Medulla oblongata (tissue), 1 donor: ENCODE results near the gene THY1.
"Not testable (repeated sequence)": the region's sequence is repeated elsewhere in the genome, so short reads cannot be mapped to it uniquely, and the experiment has no call there.

ENCODE experiments used
- DNase-seq: peaks from one replicate; pipeline ENCODE4 v3.0.0-alpha.2; 2015; ENCODE audit errors: extremely low spot score

The THY1 gene

DNA sequence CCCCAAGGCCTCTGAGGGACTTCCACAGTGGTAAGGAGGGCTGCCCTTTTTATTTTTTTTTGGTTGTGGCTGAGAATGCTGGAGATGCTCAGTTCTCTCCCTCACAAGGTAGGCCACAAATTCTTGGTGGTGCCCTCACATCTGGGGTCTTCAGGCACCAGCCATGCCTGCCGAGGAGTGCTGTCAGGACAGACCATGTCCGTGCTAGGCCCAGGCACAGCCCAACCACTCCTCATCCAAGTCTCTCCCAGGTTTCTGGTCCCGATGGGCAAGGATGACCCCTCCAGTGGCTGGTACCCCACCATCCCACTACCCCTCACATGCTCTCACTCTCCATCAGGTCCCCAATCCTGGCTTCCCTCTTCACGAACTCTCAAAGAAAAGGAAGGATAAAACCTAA, 4.2 kb downstream of the THY1 start:
- no peak for DNase-seq

DNA sequence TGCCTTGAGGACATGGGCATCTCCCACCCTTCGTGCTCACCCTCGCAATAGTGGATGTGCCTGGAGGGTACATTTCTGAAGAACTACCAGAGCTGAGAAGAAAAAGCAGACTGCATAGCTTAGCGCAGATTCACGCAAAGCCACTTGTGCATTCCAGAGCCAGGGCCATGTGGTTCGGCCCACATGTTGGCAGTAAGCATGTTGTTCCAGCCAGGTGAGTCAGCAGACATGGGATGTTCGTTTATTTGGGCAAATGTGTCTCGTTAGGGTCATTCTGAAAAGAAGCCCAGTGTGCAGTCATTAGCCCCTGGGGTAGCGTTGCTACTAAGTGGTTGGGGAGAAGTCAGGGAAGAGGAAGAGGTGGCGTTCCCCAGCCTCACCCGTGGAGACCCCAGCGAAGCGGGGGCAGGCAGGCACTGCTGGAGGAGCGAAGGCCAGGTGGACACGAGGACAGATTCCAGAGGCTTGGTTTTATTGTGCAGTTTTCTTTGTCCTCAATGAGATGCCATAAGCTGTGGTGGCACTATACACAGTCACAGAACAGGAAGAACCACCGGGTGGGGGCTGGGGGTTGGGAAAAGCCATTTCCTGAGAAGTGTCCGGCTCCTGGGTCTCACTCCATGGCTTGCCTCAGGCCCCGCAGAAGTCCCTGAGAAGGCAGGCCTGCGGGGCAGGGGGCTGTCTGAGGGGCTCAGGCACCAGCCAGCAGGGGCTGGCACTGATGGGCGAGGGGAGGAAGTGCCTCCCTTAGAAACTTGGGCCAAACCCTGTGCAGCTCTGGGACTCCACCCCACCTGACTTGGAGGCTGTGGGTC, 5.0 kb downstream of the THY1 start:
- no peak for DNase-seq

DNA sequence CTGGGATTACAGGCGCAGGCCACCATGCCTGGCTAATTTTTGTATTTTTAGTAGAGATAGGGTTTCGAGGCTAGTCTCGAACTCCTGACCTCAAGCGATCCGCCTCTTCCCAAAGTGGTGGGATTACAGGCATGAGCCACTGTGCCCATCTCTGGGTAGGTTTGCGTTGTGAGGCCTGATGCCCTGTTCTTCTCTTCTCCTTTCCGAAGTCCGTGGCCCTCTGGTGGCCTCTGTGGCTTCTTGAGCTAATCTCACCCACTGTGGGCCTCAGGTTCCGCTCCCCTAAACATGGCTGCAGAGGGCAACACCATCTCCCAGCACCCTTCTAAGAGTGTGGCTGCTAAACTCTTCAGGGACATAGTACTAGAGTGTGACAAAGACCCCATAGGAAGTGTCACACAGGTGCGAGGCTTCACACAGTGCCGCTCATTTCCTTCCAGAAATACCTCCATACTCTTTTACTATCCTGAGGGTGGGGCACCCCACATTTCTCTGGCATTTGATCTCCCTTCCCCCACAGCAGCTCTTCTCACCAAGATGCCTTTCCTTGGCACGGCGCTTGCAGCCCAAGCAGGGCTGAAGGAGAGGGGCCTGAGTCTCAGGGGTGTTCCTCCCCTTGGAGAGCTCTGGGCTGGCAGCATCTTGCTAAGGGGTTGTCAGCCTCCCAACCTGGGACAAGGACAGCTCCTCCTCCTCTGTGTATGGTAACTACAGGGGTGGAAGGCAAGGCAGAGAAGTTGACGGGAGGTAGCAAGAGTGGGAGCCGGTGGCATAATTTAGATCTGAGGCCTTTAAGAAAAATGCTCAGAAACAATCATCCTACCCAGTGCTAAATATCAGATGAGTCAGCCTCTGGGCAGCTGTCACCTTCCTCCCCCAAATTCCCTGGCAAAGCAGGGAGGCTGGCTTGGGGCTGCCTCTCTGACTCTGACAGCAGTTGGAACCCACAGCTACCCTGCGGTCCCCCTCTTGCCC, 6.1 kb downstream of the THY1 start:
- no peak for DNase-seq

DNA sequence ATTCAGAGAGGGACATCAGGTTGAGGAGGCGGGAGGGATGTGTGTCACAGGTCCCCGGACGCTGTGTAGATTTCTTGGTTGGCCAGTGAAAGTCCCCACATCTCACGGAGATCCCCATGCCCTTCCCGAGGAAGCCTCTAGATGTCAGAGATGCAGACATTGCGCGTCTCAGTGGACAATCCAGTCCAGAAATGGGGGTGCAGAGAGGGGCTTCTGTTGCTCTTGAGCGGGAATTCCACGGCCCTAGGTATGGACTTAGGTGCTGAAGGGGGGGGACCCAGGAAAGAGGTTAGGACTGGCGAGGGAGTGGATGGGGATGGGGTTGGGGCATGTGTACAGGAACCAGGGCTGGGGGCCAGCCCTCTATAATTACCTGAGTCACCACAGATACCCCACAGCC, 7.0 kb downstream of the THY1 start:
- DNase-seq: no peak

DNA sequence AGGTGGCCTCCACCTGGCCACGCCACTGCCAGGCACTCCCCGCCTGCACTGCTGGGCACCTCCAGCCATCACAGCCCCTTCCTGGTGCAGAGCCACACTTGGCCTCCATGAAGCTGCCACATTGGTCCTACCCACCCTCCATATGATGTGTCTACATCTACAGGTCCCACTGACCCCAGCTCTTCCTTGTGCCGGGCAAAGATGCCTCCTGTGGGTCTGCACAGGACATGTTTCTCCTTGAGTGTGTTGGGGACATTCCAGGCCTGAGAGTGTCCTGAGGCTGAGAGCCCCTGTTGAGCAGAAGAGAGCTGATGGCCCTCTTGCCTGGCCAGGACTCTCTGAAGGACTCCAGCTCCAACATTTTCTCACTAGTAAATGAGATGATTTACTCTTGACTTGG, 7.5 kb downstream of the THY1 start:
- no peak for DNase-seq

DNA sequence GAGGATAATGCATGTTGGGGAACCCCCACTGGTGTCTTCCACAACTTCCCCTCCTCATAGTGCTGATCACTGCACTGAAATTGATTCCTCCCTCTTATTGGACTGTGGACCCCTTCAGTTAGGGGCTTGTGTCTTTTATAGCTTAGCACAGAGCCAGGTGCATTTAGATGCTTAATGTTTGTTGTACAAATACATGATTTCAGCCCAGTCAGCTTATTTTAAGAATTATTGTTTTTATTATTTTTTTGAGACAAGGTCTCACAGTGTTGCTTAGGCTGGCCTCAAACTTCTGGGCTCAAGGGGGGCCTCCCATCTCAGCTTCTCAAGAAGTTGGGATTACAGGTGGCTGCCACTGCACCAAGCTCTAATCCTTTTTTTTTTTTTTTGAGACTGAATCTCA, 8.2 kb downstream of the THY1 start:
- no peak for DNase-seq

DNA sequence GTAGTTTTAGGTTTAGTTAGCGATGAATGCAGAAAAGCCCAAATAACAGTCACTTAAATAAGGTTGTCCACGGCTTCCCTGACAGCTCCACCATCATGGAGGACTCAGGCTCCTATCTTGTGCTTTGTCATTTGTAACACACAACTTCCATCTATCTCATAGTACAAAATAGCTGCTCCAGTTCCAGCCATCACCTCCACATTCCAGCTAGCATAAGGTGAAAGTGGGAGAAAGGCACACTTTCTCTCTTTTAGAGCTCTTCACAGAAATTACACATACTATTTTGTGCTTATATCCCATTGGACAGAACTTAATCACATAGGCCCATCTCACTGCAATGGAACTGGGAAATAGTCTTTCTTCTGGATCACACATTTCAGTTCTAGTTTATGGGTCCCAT, 8.7 kb downstream of the THY1 start:
- DNase-seq: no peak

DNA sequence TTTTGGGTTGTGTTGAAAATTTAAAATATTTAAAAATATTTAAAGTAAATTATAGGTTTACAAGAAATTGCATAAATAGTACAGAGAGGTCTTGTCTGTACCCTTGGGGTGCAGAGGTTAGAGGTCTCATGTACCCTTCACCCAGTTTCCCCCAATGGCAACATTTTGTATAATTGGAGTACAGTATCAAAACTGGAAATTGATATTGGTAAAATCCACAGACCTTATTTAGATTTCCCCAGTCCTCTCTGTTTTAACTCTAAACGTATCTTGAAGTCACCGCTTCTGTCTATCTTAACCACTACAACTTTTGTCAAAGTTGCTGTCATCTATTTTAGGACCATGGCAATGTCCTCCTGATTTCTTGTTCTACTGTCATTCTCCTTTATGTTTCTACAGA, 10.9 kb downstream of the THY1 start:
- no peak for DNase-seq

DNA sequence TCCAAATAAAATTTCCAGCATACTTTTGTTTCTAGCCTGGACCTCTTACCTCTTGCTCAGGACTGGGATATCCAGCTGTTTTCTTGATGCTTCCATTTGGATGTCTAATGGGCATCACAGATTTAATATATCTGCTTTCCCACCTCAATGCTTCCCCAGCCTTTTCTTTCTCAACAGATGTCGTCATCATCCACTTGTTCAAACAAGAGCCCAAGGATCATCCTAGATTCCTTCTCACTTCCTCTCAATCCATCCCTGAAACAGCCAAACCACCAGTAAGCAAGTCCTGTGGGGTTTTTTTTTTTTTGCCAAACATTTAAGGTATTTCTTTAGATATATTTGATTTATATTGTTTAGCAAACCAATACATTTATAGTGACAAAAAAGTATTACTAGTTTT, 12.5 kb downstream of the THY1 start:
- DNase-seq: no peak

DNA sequence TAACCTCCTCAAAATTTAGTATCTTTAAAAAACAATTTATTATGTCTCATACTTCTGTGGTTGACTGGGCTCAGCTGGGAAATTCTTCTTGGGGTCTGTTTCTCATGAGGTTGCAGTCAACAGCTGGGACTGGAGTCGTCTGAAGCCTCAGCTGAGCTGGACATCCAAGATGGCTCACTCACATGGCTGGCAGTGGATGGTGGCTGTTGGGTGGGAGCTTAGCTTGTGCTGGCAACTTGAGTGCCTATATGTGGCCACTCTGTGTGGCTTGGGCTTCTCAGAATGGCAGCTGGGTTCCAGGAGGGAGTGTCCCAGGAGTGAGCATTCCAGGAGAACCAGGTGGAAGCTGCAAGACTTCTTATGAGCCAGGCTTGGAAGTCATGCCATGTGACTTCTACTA, 13.2 kb downstream of the THY1 start:
- DNase-seq: no peak

DNA sequence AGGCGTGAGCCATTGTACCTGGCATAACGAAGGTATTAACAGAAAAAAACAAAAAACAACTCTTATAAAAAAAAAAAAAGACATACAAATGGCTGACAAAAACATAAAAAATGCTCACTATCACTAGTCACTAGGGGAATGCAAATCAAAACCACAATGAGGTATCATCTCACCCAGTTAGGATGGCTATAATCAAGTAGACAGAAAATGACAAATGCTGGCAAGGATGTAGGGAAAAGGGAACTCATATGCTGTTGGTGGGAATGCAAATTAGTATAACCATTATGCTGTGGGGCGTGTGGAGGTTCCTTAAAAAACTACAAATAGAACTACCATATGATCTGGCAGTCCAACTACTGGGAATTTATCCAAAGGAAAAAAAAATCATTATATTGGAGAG, 17.0 kb downstream of the THY1 start:
- DNase-seq: no peak

DNA sequence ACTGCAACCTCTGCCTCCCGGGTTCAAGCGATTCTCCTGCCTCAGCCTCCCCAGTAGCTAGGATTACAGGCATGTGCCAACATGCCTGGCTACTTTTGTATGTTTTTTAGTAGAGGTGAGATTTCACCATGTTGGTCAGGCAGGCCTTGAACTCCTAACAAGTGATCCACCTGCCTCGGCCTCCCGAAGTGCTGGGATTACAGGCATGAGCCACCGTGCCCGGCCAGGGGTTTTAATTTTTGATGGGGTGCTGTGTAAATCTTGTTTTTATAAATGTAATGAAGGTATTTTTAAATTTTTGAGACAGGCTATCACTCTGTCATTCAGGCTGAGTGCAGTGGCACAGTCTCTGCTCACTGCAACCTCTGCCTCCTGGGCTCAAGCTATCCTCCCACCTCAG, 17.5 kb downstream of the THY1 start:
- not testable (repeated sequence) for DNase-seq

DNA sequence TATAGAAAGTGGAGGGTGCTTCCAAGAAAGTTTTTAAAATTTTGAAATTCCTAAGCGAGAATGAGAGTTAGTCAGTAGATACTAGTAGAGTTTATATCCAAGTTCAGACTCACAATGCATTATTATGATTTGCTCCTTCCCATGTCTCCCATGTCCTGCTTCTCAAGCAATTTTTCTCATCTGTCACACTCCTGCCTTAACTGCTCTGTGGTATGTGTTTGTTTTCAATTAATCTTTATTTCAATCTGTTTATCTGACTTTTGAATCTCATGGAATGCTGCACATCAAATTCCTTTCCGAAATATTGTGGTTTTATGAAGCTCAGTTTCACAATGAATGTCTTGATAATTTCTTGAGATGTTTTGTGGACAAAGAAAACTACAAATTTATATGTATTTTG, 18.1 kb downstream of the THY1 start:
- no peak for DNase-seq

DNA sequence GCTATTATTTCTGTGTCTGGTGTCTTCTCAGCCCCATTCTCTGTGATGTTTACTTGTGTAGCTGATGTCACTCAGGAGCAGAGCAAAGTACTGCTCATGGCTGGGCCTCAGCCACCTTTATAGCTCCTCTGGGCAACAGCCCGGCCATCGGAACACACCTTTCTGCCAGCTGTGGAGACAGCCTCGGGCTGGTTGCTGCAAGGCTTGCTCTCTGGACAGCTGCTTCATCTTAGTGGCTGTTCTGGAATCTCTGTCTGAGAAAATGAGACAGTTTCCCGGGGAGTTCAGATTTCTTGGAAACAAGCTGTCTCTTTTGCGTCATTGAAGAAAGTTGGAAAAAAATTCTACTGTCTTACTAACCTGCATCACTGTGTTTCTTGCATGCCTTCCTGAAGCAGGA, 20.0 kb downstream of the THY1 start:
- DNase-seq: no peak

DNA sequence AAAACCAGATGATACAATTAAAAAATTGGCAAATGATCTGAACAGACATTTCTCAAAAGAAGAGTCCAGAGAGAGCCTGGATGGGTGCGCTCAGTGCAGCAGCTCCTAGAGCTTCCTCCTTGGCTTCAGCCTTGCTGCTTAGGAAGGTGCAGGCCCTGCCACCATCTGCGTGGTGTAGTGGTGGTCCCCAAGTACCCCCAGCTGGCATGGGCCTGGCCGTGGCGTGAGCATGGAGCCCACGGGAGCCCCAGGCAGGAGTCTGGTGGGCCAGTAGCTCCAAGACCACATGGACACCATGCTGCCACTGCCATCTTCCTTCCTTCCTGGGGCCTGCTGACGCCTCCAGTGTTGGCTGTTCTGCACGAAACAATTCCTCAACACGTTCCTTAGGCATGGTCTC, 20.5 kb downstream of the THY1 start:
- DNase-seq: no peak

DNA sequence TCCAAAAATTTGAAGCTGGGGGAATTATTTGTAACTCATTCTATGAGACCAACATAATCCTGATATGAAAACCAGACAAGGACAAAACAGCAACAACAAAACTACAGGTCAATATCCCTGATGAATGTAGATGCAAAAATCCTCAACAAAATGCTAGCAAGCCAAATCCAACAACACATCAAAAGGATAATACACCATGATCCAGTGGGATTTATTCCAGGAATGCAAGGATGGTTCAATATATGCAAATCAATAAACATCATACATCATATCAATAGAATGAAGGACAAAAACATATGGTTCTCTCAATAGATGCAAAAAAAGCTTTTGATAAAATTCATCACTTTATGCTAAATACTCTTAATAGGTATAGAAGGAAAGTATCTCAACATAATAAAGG, 22.1 kb downstream of the THY1 start:
- no peak for DNase-seq

DNA sequence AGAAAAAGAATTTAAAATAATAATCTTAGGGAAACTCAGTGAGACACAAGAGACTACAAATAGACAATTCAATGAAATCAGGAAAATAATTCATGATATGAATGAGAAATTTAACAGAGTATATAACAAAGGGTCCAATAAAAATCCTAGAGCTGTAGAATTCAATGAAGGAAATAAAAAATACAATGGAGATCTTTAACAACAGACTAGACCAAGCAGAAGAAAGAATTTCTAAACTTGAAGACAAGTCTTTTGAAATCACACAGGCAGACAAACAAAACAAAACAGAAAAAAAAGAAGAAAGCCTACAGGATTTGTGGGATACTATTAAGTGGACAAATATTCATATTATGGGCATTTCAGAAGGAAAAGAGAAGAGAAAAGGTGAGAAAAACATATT, 25.2 kb downstream of the THY1 start:
- no peak for DNase-seq

DNA sequence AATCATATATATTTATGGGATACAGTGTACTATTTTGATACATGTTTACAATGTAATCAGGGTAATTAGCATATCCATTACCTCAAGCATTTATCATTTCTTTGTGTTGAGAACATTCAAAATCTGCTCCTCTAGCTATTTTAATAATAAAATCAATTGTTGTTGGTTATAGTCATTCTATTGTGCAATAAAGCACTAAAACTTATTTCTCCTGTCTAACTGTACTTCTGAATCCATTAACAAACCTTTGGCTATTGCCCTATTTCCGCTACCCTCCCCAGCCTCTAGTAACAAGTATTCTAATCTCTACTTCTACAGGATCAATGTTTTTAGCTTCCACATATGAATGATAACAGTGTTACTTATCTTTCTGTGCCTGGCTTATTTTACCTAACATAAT, 26.1 kb downstream of the THY1 start:
- DNase-seq: no peak

DNA sequence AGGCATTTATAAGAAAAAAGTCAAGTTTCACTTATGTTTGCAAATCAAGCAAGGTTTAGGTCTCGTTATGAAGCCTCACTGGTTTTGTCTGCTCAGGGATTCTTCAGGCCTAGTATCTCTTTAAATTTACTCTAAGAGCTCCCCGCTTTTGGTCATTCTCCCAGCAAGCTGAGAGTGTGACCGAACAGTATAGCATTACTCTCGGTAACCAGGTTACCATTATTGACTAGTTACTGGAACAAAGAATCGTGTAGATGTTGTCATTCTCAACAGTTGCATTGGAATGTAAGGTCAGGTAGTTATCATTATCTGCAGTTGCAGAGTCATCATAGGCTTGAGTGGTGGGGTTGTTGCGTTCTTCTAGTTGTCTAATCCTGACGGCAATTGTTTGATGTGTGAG, 31.7 kb downstream of the THY1 start:
- no peak for DNase-seq

DNA sequence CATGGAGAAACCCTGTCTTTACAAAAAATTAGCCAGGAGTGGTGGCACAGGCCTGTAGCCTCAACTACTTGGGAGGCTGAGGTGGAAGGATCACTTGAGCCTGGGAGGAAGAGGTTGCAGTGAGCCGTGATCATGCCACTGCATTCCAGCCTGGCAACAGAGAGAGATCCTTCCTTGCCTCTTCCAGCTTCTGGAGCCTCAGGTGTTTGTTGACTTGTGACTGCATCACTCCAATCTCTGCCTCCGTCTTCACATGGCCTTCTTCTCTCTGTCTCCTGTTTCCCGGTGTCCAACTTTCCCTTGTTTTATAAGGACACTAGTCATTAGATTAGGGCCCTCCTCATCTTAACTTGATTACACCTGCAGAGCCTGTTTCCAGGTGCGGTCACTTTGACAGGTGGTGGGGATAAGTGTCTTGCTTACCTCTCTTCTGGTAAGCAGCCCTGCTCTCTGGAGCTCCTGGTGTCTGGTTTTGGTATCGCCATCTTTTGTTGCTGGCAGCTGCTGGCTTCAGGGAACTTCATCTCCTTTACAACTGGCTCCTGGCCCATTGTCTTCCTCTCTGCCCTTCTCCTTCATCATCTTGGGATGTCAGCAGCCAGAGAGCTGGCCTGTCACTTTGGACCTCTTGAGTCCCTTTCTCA, 33.2 kb downstream of the THY1 start:
- no peak for DNase-seq

DNA sequence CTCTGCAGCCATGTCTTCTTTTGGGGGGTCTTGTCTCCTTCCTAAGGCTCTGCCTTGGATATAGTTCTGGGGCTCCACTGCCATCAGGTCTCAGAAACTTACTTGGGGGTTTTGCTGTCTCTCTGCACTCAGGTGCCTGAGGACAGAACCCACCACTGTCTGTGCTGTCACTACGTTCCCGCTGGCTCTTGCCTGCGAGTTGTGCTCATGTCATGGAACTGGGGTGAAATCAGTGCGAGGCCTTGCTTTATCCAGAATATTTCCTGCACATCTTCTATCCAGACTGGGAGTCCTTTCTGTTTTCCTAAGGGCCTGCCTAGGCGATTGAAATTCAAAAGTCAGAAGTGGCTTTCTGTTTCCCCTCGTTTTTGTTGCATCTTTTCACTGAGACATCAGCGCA, 34.9 kb downstream of the THY1 start:
- DNase-seq: no peak

DNA sequence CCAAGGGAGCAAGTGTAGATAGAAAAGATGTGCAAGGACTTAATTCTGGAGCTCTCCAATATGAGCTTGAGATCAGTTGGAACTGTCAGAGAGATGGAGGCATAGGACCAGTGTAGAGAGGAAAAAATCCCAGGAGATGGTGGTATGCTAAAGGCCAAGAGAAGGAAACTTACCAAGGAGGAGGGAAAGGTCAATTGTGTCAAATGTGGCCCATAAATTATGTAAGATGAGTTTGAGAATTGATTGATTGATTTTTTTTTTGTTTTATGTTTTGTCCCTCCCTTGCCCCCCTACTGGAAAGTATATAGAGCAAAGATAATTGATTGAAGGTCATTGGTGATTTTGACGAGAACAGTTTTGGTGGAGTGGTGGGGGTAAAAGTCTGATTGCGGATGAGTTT, 38.6 kb downstream of the THY1 start:
- no peak for DNase-seq

DNA sequence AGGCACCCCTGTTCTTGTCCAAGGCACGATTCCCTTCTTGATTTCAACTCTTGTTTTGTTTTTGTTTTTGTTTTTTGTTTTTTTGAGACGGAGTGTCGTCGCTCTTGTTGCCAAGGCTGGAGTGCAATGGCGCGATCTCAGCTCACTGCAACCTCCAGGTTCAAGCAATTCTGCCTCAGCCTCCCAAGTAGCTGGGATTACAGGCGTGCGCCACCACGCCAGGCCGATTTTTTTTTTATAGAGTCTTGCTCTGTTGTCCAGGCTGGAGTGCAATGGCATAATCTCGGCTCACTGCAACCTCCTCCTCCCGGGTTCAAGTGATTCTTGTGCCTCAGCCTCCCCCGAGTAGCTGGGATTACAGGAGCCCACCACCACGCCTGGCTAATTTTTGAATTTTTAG, 40.5 kb downstream of the THY1 start:
- DNase-seq: not testable (repeated sequence)
